Right ventricle myocardium superior (tissue), 1 donor: ENCODE data around the gene ASB4. TPM values are rescaled to one million over a fixed set of nuclear protein-coding genes. Genes with fewer than 3 reads are reported as not detected.

Source experiments
- ATAC-seq: fragments of 200-7000 bp; cut with Tn5 transposase; one replicate; pipeline ENCODE4 v1.9.1; 2020; ENCODE audit warnings: mild to moderate bottlenecking; ENCODE audit not compliant: poor library complexity
- DNase-seq: peaks from one replicate; pipeline ENCODE4 v3.0.0-alpha.2; 2020
- intact Hi-C: fragments of 100-400 bp; cut with DNase I; formaldehyde crosslinking; loops from one replicate; pipeline ENCODE4 v1.11.2; 2022
- total RNA-seq: library from RNA; stranded (reverse); fragmentation: NEBNext Ultra II Directional; extraction: Animal tissue kit (Norgen Biotek cat#: 25700); gene quantifications from one replicate; pipeline ENCODE4 v1.2.1, GENCODE V29; 2021
- donor health status: DM: no; HTN: yes; CAD: no; lungs with severe emphysema.

The ASB4 gene
- total RNA-seq, 1 donor from 2014 or later: 7.8 TPM

DNA sequence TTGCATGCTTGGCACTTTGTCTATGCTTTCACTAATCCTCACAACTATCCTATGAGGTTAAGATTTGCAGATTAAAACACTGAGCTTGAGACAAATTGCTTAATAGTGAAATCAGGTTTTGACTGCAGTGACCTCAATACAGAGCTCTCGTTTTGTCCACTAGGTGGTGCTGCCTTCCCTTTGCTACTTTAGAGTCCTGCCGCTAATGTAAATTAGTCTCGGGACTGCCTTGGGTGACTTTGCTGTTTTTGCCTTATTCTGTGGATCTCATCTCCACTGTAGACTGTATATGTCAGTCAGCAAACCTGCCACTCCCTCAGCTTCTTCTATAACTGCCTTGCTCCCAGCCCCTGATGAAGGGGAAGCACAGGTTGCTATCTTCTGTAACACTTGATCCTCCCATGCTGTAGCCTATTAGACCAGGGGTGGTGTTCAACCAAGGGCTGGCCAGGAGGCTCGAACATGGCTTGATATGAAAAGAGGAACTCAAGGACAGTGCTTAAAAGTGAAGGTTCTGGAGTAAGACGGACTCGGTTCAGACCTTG is 26.0 kb downstream of the ASB4 start:
- intact Hi-C loops: loop anchor here (5.0 to 10.0 kb wide), 2 partner anchors 176 to 363 kb away; no protein-coding TSS in a partner anchor
- DNase-seq: peak; percentile 53

DNA sequence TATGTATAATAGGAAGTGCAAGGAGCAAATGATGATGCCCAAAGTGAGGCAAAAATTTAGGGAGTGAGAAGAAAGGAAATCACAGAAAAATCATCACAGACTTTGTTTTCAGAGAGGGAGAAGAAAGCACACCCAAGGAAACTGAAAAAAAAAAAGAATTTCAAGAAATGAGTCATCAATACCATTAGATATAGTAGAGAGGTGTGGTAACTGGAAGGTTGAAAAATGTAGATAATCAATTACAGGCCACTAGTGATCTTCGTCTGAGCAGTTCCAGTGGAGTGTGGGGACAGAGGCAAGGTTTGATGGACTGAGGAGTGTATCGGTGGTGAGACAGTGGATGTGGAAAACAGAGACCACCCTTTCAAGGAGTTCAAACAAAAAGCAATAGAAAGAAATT is 31.7 kb downstream of the ASB4 start:
- no peak for DNase-seq
- intact Hi-C loops: loop anchor here (10.0 kb wide), 1 partner anchor 357 kb away; no protein-coding TSS in a partner anchor
- ATAC-seq: no peak

More for the DNA sequence above, 26.0 kb downstream of the ASB4 start:
- ATAC-seq: peak; percentile 95

DNA sequence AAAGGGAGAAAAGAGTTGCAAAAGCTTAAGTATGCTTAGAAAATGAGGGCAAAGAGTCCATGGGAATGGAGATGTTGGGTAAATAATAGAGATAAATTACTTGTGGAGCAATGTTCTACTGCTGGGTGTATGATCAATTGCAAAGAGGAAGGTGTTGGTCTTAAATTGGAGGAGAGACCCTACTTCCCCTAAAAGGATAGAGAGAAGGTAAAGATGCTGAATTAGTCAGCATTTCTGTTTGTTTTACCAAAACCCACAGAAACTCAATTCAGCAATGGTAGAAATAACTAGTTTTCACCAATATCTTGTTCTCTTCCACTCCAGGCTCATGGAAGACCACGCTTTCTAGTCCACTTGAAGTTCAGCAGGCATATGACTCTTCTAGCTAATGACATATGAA is 32.1 kb downstream of the ASB4 start:
- no peak for DNase-seq
- no peak for ATAC-seq
- intact Hi-C loops: loop anchor here (10.0 kb wide), 1 partner anchor 357 kb away; no protein-coding TSS in a partner anchor

DNA sequence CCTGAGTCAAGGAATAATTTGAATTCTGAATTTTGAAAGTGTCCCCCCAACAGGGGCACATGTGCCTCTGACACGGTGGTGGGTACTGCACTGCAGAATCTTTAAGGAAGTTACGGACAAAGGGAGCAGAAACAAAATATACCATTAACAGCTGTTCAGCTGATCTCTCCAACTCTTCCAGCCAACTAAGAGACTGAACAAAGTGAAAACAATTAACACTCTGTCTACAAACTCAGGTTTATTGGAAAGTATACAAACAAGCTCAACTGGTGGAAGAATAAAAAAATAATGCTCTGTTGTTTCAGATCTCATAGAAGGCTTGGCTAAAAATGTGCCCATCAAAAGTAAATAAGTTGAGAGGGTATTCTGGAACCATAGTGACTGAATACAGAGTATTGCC is 34.4 kb downstream of the ASB4 start:
- no peak for ATAC-seq
- intact Hi-C loops: no loop called here
- no peak for DNase-seq

DNA sequence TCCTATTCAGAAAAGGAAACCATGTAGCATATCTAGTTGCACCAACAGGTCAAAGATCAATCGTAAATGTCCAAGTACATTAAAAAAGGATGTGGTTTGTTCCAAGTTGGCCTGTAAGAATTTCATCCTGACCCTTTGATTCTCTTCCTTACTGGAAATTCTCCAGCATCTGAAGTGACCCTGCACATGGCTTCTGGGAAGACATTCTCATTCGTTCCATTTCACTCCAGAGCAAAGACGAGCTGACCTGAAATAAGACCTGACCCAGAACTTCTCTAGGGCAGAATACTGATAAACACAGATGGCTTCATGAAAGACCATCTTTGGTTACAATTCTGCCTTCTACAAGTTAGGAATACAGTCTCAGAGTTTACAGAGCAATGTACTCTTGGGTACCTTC is 39.8 kb downstream of the ASB4 start:
- intact Hi-C loops: loop anchor here (5.0 kb wide), 1 partner anchor 162 kb away; no protein-coding TSS in a partner anchor
- ATAC-seq (no peak), DNase-seq (no peak)

DNA sequence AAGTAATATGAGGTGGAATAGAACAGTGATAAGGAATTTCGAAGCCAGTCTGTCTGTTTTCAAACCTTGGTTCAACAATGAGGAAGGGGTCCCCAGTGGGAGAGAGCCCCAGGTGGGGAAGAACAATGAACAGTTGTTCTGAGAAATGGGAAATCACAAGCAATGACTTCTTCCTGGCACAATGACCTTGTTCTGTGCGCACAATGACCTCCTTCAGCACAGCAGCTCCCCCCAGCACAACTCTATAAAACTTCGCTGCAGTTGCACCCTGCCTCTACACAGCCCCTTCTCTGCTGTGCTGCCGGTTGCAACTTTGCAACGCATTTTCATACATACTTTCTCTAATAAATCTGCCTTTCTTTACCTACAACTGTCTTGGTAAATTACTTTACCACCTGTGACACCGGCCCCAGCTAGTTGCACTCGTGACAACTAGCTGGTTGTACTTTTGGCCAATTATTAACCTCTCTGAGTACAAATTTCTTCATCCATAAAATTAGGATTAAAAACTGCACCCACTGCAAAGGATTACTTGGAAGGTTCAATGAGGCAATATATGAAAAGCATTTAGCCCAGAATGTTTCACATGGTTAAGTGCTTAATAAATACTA is 40.5 kb downstream of the ASB4 start:
- ATAC-seq (no peak), DNase-seq (no peak)
- intact Hi-C loops: loop anchor here (5.0 kb wide), 1 partner anchor 161 kb away; no protein-coding TSS in a partner anchor

DNA sequence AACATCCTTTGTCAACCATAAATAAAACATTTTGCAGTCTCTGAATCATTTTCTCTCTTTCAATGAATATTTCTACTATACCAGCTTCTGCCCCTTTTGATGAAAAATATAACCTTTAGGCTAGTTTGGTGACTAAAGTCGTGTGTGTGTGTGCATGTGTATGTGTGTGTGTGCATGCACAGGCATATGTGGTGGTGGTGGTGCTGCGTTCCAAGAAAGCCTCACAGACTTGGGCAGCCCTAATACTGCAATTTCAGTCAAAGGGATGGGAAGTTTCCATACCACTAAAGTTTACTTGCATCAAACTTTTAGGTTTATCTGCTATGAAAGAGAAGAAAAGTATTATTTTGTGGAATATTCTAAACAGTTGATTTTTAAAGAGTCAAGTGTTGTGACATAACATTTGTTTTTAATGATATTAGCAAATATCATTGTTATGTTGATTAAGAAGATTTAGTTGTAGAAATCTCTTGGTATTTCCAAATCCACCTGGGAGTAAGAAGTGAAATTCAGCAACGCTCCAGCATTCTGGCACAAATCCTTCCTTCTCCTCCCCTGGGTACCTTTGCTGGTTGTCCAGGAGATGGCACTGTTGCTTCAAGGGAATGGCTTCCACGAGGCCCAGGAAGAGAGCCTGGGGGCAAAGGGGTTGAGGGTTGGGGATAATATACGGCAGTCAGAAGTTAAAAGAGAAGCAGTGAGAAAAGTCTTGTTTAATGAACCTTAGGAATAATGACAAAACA is 41.5 kb downstream of the ASB4 start:
- DNase-seq (peak; percentile 39), ATAC-seq (peak; percentile 93)
- intact Hi-C loops: loop anchor here (5.0 kb wide), 1 partner anchor 160 kb away; no protein-coding TSS in a partner anchor

DNA sequence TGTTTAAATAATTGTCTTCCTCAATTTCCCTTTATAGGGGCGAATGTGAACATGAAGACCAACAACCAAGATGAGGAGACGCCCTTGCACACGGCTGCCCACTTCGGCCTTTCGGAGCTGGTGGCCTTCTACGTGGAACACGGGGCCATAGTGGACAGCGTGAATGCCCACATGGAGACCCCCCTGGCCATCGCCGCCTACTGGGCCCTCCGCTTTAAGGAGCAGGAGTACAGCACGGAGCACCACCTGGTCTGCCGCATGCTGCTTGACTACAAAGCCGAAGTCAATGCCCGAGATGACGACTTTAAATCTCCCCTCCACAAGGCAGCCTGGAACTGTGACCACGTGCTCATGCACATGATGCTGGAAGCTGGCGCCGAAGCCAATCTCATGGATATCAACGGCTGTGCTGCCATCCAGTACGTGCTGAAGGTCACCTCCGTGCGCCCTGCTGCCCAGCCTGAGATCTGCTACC is 42.1 kb downstream of the ASB4 start:
- intact Hi-C loops: loop anchor here (5.0 kb wide), 1 partner anchor 159 kb away; no protein-coding TSS in a partner anchor
- peak; percentile 32 for ATAC-seq

DNA sequence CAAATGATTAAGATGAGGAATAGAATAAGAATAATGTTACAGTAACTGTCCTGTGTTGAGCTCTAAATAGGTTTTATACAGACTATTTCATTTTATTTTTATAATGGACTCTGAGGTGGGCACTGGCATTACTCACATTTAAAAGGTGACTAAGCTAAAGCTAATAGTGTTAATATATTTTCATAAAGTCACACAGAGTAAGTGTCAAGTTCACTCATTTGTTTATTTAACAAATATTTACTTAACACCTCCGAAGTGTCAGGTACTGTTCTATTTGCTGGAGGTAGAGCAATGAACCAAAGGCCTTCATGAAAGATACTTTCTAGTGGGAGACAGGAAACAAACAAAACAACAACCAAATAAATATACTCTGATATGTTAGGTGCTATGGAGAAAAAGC is 44.0 kb downstream of the ASB4 start:
- intact Hi-C loops: loop anchor here (5.0 kb wide), 1 partner anchor 158 kb away; no protein-coding TSS in a partner anchor

More for the DNA sequence above, 42.1 kb downstream of the ASB4 start:
- DNase-seq: peak; percentile 41

DNA sequence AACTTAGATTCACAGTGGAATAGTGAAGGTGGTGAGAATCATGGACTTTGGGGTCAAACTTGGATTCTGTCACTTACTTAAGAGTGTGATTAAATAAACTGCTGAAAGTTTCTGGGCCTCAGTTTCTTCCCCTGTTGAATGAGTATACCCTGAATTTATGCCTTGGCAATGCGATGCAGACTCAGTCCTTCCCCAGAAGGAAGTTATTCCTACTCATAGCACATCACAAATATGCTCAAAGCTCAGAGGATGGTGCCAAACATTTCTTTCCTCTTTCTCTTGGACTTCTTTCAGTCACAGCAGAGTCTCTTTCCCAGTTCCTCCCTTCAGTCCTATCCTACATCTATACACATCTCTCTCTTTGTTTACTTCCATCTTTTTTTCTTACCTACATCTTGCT is 45.1 kb downstream of the ASB4 start:
- no peak for ATAC-seq
- DNase-seq: no peak
- intact Hi-C loops: no loop called here

More for the DNA sequence above, 44.0 kb downstream of the ASB4 start:
- ATAC-seq (no peak), DNase-seq (no peak)

DNA sequence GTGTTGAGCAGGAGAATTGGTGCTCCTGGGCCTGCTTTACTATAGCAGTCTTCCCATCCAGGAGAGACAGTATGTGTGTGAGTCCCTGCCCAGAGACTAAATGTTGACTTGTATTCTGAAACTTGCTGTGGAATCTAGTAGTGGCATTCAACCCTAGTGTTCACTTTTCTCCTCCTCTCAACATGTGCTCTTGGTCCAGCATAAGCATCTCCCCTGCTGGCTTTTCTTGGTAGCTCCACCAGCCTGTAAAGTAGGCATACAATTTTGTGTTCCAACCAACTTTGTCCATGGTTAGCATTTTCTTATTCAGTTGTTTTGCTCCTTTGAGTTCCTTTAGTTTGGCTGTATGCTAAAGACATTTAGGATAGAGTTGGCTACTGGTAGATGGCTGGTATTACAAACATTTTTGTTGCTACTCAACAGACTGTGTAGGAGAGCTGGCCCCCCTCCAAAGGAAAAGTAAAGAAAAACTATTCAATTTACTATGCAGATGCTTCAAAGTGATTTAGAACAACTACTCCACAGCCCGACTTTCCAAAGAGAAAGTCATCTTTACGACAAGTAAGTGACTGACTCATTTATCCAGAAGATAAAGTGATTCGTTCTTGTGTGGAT is 46.0 kb downstream of the ASB4 start:
- intact Hi-C loops: no loop called here
- DNase-seq (no peak), ATAC-seq (no peak)

DNA sequence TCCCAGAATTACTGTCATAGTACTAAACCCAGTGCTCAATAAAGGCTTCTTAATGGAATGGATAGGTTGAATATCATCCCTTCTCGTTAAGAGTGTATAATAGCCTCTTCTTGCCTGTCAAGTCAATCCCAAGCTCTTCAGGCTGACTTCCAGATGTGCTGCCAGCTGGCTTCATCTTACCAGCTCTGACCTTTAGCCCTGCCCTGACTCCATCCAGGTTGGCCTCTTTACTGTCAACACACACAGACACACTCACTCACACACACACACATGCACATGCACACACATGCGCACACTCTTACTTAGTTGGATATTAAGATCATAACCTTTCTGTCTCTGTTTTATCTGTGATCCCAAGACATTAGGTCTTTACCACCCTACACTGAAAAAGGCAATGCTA is 49.1 kb downstream of the ASB4 start:
- no peak for ATAC-seq
- intact Hi-C loops: no loop called here
- DNase-seq: no peak

DNA sequence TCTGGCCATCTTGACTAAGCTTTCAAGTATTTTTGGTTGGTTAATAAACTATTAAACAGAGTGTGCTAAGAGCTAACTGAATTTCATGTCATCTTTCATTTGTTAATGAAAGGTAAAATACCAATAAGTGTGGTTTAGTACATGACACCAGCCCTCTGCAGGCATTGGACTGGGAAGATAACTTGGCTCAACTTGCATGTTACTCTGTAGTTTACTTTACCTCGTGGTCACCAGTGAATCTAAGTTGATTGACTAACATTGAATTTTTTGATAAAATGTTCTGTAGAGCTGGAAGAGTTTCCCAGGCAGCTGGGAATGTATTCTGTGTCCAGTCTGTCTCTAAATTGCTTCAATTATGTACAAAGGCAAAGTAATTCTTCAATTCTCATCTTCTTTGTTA is 49.9 kb downstream of the ASB4 start:
- intact Hi-C loops: no loop called here
- DNase-seq (no peak), ATAC-seq (no peak)

DNA sequence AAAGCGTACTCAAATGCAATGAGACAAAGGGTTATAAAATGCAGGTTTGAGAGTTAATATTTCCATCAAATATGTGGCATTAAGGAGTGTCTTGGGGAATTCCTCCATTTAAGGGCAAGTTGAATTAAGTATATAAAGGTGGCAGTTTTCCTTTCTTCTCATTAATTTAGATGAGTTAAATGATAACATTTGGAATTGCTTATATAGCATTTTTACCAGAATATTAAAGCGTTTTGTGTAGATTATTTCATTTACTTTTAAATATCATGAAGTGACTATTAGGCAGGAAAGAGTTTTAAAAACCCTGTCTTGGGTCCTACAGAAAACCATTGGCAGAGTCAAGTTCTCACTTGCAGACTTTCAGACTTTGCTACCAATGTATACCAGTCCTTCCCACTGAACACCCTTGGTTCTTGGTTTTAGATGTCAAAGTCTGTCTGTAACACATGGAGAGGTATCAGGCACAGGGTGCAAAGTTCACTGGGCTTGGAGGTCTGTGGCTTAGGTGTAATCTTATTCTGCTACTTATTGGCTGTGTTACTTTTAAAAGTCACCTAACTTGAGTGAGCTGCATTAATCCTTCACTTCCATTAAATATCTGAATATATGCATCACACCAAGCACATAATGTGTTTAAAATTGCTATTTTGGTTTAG is 51.0 kb downstream of the ASB4 start:
- intact Hi-C loops: no loop called here
- DNase-seq (no peak), ATAC-seq (no peak)

DNA sequence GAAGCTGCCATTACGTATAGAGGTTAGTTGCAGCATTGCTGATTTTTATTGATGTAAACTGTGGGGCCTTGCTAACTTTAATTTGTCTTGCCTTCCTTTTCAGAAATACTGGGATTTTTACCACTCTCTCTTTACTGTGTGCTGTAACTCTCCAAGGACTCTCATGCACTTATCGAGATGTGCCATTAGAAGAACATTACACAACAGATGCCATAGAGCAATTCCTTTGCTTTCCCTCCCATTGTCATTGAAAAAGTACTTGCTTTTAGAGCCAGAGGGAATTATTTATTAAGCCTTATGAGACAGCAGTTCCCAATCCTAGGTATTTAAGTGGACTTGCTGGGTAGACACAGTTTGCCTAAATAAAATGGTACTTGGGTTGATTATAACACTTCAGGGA is 51.7 kb downstream of the ASB4 start:
- ATAC-seq (no peak), DNase-seq (no peak)
- intact Hi-C loops: no loop called here

DNA sequence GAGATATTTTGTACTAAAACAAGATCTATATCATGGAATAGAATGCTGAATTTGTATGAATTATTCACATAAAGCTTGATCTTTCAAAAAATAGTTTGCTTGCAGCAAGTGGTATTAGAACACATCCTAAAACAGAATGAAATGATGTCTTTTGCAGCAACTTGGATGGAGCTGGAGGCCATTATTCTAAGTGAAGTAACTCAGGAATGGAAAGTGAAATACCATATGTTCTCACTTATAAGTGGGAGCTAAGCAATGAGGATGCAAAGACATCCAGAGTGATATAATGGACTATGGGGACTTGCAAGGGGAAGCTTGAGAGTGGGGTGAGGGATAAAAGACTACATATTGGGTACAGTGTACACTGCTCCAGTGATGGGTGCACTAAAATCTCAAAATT is 53.7 kb downstream of the ASB4 start:
- no peak for DNase-seq
- intact Hi-C loops: no loop called here
- ATAC-seq: no peak

DNA sequence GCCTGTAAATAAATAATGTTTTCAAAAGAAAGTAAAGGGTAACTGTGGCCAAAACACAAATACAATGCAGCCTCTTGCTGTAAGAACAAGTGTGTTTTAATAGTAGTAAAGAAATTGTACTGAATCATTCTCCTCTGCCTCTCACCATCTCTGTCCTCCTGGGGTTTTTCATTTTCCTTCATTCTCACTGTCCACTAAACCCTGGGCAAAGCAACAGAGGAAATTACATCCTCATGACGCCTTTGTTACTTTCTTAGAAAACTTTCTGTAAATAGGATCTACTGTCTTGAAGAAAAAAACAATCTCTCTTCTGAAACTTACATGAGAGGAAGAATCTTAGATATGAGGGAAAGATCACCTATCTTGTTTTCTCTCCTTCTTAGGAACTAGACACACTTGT is 54.6 kb downstream of the ASB4 start:
- DNase-seq (no peak), ATAC-seq (no peak)
- intact Hi-C loops: loop anchor here (5.0 kb wide), 1 partner anchor 142 kb away; no protein-coding TSS in a partner anchor

DNA sequence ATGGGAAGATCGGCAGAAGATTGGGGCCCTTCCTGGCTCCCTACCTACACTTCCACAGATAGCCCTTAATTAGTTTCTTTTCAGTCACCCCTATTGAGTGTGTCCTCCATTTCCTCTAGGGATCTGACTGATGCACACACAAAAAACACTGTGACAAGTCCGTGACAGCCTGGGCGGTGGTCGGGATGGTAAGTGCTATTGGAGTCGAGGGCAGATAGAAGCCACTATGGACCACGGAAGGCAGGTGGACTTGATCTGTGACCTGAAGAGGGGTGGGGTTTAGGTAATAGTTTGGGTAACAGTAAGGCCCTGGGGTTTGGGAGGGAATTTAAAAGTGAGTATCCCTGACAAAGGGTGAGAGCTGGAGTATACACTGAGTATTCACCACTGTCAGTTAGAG is 57.6 kb downstream of the ASB4 start:
- ATAC-seq (no peak), DNase-seq (no peak)
- intact Hi-C loops: loop anchor here (5.0 kb wide), 1 partner anchor 139 kb away; no protein-coding TSS in a partner anchor
